Left lung (tissue), 10 donors: Measurements from ENCODE around the gene OLIG1. TPM values are rescaled to one million over a fixed set of nuclear protein-coding genes. Genes with fewer than 3 reads are reported as not detected.
A peak's percentile ranks its signal among the peaks of the same experiment; 100 is the strongest.

Experiments
- ATAC-seq: fragments of 200-7000 bp; cut with Tn5 transposase; one replicate; pipeline ENCODE4 v1.9.1; 2020; ENCODE audit warnings: moderate library complexity
- DNase-seq, 4 donors: peaks; one replicate each; pipeline ENCODE4 v3.0.0-alpha.2; 2013 to 2020
- H3K27ac ChIP-seq, 2 donors: fragments of 200-600 bp; sonication (generic) in 1 of 2; one replicate each; pipeline versions ENCODE4 v1.5.0 to v1.8.0; 2020 to 2021
- H3K27me3 ChIP-seq, 2 donors: fragments of 200-600 bp; sonication (generic) in 1 of 2; one replicate each; pipeline versions ENCODE4 v1.5.0 to v1.8.0; 2020 to 2021
- H3K36me3 ChIP-seq, 2 donors: fragments of 200-600 bp; sonication (generic) in 1 of 2; one replicate each; pipeline versions ENCODE4 v1.5.0 to v1.8.0; 2020 to 2021
- H3K4me1 ChIP-seq, 2 donors: fragments of 200-600 bp; one replicate each; pipeline ENCODE4 v1.8.0; 2021
- H3K4me3 ChIP-seq, 2 donors: fragments of 200-600 bp; sonication (generic) in 1 of 2; one replicate each; pipeline versions ENCODE4 v1.5.0 to v1.8.0; 2020 to 2021; ENCODE audit warnings: mild to moderate bottlenecking in 1 of 2
- H3K9me3 ChIP-seq, 2 donors: fragments of 200-600 bp; sonication (generic) in 1 of 2; one replicate each; pipeline versions ENCODE4 v1.5.0 to v1.8.0; 2020 to 2021
- intact Hi-C, 2 donors: fragments of 100-400 bp; cut with DNase I; formaldehyde crosslinking; loops; one replicate each; pipeline versions ENCODE4 v1.11.2 to v1.14.2; 2022
- polyA plus RNA-seq, 6 donors: library from polyadenylated mRNA; unstranded; fragments of 120-200 nt; gene quantifications; one replicate each; pipeline ENCODE4 v1.2.1, GENCODE V29; 2013; ENCODE audit not compliant: insufficient read length in 6 of 6
- total RNA-seq, 2 donors: library from RNA; stranded (reverse); fragmentation: NEBNext Ultra II Directional; extraction: Animal tissue kit (Norgen Biotek cat#: 25700); gene quantifications; one replicate each; pipeline ENCODE4 v1.2.1, GENCODE V29; 2021
- TF ChIP-seq, protein P1 (sequence below), 2 donors: fragments of 200-600 bp; sonication (generic) in 1 of 2; IDR thresholded peaks; one replicate each; pipeline versions ENCODE4 v1.5.0 to v1.8.0; 2021; ENCODE audit warnings: antibody characterized with exemption in 2 of 2
- donor health status: DM: no; HTN: yes; CAD: no.
- donor health status: DM: no; HTN: no; CAD: no.

OLIG1 gene
- total and polyA plus RNA-seq, 8 donors: 0.06 to 4.2 (median 0.16) TPM; not detected in 1

DNA sequence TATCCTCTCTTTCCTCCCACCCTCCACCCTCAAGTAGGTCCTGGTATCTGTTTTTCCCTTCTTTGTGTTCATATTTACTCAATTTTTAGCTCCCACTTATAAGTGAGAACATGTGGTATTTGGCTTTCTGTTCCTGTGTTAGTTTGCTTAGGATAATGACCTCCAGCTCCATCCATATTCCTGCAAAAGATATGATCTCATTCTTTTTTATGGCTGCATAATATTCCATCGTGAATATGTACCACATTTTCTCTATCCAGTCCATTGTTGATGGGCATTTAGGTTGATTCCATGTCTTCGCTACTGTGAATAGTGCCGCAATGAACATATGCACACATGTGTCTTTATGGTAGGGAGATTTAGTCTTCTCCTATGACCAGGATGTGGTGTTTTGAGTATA is 29.7 kb upstream of the OLIG1 start:
- TF ChIP-seq, protein P1, sequence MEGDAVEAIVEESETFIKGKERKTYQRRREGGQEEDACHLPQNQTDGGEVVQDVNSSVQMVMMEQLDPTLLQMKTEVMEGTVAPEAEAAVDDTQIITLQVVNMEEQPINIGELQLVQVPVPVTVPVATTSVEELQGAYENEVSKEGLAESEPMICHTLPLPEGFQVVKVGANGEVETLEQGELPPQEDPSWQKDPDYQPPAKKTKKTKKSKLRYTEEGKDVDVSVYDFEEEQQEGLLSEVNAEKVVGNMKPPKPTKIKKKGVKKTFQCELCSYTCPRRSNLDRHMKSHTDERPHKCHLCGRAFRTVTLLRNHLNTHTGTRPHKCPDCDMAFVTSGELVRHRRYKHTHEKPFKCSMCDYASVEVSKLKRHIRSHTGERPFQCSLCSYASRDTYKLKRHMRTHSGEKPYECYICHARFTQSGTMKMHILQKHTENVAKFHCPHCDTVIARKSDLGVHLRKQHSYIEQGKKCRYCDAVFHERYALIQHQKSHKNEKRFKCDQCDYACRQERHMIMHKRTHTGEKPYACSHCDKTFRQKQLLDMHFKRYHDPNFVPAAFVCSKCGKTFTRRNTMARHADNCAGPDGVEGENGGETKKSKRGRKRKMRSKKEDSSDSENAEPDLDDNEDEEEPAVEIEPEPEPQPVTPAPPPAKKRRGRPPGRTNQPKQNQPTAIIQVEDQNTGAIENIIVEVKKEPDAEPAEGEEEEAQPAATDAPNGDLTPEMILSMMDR (IDR thresholded peaks at IDR 0.05): no peak
- no peaks in the 10 kb centered on the region for H3K9me3 ChIP-seq
- H3K4me3 ChIP-seq: no peak overlapping the region
- no peaks in the 10 kb centered on the region for H3K36me3 ChIP-seq
- no peak overlapping the region for H3K27ac ChIP-seq
- ATAC-seq (no peak), DNase-seq (no peak)
- intact Hi-C loops: no loop called here
- H3K4me1 ChIP-seq: peaks cover 0 to 21% of the 10 kb centered on the region in 2 donors
- peaks cover 4 to 65% of the 10 kb centered on the region in 2 donors for H3K27me3 ChIP-seq

DNA sequence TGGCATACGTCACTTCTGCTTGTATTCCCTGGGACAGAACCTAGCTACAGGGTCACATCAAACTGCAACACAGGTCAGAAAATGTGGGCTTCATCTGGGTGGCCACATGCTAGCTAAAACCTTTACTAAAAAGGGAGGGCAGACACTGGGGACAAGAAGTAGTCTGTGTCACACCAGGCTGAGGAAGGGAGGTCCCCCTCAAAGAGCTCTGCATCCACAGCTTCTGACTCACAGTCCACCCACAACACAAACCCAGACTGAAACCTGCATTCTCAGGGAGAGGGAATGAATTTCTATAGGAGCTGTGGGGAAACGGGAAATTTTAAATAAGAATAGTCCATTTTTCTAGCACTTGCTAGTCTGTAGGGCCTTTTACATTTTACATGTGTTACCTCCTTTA is 28.0 kb upstream of the OLIG1 start:
- no peak for ATAC-seq
- intact Hi-C loops: no loop called here
- TF ChIP-seq, protein P1 (IDR thresholded peaks at IDR 0.05): no peak
- Histone ChIP-seq H3K9me3 (no peaks in the 10 kb centered on the region), H3K27me3 (peaks cover 4 to 59% of the 10 kb centered on the region in 2 donors), H3K27ac (no peak overlapping the region), H3K4me1 (peaks cover 0 to 5% of the 10 kb centered on the region in 2 donors), H3K36me3 (no peaks in the 10 kb centered on the region), H3K4me3 (no peak overlapping the region)
- no peak for DNase-seq

DNA sequence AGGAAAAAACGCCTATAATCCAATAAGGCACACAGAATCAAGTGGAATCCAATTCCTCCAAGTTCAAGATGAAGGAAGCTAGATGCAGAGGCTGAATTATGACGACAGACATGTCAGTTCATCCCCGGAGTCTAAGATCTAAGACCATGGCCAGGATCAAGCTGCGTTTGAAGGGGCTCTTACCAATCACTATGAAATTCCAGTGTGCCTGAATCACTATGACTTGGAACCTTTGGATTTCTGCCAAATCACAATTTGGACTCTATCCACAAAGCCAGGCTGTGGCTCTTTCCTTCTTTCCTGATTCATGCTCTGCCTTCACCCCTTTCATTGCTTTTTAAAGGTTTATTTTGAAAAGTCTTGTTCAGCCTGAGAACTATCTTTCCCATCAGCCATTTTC is 27.1 kb upstream of the OLIG1 start:
- DNase-seq (no peak), ATAC-seq (peak; percentile 31)
- Histone ChIP-seq H3K9me3 (no peaks in the 10 kb centered on the region), H3K36me3 (no peaks in the 10 kb centered on the region), H3K27me3 (peaks cover 4 to 63% of the 10 kb centered on the region in 2 donors), H3K4me3 (no peak overlapping the region), H3K27ac (no peak overlapping the region), H3K4me1 (no peaks in the 10 kb centered on the region)
- intact Hi-C loops: no loop called here
- TF ChIP-seq, protein P1 (IDR thresholded peaks at IDR 0.05): no peak

DNA sequence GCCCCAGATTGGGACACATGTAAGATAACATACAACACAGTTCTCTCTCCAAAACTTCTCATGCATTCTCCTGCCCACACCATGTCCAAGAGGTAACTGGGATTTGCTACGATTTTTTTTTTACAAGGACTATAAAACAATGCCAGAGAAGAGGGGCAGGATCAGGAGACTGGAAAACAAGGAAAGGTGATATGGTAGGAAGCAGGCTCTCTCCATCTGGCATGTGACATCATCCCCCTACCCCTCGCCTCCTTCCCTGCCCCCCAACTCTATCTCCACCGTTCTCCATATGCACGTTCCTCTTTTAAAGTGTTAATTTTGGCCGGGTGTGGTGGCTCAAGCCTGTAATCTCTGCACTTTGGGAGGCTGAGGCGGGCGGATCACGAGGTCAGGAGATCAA is 23.5 kb upstream of the OLIG1 start:
- Histone ChIP-seq H3K27me3 (peaks cover 4 to 60% of the 10 kb centered on the region in 2 donors), H3K36me3 (no peaks in the 10 kb centered on the region), H3K9me3 (no peaks in the 10 kb centered on the region), H3K27ac (no peak overlapping the region), H3K4me3 (no peak overlapping the region), H3K4me1 (no peaks in the 10 kb centered on the region)
- DNase-seq (no peak), ATAC-seq (no peak)
- TF ChIP-seq, protein P1 (IDR thresholded peaks at IDR 0.05): no peak
- intact Hi-C loops: no loop called here

DNA sequence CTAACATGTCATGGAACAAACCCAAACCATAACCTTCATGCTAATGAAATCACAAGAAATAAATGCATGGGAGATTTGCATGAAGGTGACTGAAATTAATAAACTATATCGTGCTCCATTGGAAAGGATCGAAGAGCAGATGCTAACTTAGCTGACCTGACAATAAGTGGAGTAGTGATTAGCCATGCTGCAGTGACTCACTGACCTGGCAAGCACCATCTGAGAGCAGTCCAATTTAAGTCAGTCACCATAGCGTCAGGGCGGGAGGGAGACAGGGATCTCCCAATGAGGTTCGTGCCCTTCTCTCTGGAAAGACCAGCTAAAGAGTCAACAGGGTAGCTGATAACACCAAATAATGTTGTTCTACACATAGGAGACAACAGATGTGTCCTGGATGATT is 22.7 kb upstream of the OLIG1 start:
- H3K27me3 ChIP-seq: peaks cover 4 to 65% of the 10 kb centered on the region in 2 donors
- no peak for DNase-seq
- H3K27ac ChIP-seq: no peak overlapping the region
- H3K4me1 ChIP-seq: no peaks in the 10 kb centered on the region
- no peak overlapping the region for H3K4me3 ChIP-seq
- H3K9me3 ChIP-seq: no peaks in the 10 kb centered on the region
- TF ChIP-seq, protein P1 (IDR thresholded peaks at IDR 0.05): no peak
- H3K36me3 ChIP-seq: no peaks in the 10 kb centered on the region
- no peak for ATAC-seq
- intact Hi-C loops: no loop called here
